HTR-8/SVneo (cell line): ENCODE measurements around the gene MGA.

Experiments used
- DNase-seq: peaks from one replicate; pipeline ENCODE4 v3.0.0; 2011; ENCODE audit warnings: low spot score, mixed read lengths; ENCODE audit not compliant: insufficient read length
- FAIRE-seq: peaks from 2 replicates; lab custom pipeline; 2011; peaks lifted over from hg19 to GRCh38; lab: Jason Lieb, UNC

MGA gene

DNA sequence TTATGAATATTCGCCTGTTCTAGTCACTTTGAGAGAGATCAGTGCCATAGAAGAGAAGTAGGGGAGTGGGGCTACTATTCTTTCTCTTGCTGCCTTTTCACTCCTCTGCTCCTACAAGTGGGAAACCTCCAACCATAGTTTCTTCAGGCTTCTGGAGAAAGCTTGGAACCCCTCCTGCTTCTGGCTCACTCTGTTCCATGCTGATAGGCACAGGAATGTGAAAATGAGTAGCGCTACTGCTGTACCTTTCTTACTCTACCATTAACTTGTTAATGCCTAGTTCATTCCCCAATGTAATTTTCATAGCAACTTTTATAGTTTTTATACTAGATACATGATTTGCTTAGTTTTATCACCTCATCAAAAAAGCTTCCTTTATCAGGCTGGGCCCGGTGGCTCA lies 141.0 kb downstream of the MGA start:
- DNase-seq (no peak), FAIRE-seq (no peak)

- DNase-seq (no peak), FAIRE-seq (no peak)
Measured at GRCh38 chr15:41801850-41802455, 141.7 kb downstream of the MGA start.

DNA sequence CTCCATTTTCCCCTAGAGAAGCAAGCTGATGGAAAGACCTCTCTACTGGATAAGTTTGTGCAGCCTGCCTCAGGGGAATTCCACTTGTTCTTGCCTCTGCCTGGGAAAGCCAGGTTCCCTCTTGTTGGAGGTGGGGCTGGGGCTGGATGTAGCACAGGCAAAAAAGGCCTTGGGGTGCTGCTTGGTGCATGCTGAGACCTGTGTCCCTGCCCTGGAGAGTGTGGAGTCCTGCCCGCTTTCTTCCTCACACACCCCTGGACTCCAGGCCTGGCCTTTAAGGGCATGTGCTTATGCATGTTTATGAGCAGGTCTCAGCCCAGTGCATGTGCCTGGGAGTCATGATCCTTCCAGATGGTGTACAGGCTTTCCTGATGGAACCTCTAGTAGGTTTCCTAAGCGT lies 144.2 kb downstream of the MGA start:
- DNase-seq (no peak), FAIRE-seq (no peak)

- no peak for DNase-seq
- no peak for FAIRE-seq
Measured at GRCh38 chr15:41804916-41805666, 144.9 kb downstream of the MGA start.

DNA sequence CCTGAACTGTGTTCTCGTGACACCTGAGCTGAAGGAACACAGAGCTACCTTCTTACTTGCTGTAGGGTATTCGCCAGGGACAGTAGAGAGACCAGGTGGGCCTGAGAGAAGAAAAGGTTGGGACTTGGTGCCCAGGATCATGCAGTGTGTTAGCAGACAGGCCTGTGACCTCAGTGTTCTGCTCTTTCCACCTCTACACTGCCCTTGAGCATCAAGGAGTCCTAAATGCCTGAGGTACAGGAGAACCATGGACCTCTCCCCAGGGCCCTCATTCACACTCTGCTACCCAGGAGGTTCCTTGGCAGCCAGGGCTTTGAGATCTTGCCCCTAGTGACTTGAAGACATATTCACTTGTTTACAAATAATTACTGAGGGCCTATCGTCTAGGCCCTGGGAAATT lies 145.5 kb downstream of the MGA start:
- DNase-seq (no peak), FAIRE-seq (no peak)

DNA sequence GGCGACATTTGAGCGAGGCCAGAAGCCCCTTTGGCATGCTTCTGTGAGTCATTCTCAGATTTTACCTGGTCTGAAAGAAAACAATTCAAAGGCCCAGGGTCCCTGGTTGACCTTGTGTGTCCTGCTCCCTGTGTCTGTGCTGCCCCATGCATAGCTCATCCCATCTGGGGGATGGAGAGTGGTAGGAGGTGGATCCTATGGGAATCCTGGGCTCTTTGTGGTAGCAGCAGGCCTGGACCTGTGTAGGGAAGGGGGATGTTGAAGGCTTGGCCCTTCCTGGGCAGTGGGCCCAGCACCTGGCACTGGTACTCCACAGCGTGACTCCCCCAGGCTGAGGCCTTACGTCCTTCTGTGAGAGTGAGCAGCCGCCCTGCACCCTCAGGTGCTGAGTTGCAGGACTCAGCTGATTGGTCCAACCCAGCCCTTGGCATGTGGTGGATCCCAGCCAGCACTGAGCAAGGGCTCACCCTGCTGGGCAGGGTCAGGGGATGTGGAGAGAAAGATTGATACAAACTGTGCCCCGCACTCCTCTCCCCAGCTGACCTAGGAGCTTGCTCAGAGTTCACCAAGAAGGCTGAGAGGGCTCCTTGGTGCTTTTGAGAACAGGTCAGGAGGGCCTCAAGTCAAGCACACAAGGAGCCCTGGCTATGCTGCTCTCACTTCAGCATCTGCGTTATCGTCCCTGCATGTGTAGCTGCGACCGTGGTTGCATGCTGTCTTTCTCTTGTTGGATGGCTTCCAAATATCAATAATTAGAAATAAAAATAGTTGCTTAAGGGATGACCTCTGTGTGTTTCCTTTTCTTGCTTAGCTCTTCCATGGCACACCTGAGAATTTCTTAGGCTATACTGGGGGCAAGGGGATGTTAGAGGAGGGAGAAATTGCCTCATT lies 146.3 kb downstream of the MGA start:
- FAIRE-seq (peak; percentile 44), DNase-seq (peak; percentile 60)

DNA sequence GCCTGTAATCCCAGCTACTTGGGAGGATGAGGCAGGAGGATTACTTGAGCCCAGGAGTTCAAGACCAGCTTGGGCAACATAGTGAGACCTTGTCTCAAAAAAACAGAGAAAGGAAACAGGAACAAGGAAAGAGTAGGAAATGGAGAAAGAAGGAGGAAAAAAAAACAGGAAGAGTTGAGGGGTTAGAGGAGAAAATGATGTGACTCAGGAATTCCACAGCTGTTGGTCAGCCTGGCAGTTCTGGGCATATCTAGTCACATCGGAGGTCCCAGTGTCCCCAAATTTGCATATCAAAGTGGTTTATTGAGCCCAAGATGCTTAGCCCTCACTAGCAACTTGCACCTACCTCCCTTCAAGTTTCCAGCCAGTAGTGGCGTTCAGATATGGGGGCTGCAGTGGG lies 148.9 kb downstream of the MGA start:
- FAIRE-seq (no peak), DNase-seq (no peak)

DNA sequence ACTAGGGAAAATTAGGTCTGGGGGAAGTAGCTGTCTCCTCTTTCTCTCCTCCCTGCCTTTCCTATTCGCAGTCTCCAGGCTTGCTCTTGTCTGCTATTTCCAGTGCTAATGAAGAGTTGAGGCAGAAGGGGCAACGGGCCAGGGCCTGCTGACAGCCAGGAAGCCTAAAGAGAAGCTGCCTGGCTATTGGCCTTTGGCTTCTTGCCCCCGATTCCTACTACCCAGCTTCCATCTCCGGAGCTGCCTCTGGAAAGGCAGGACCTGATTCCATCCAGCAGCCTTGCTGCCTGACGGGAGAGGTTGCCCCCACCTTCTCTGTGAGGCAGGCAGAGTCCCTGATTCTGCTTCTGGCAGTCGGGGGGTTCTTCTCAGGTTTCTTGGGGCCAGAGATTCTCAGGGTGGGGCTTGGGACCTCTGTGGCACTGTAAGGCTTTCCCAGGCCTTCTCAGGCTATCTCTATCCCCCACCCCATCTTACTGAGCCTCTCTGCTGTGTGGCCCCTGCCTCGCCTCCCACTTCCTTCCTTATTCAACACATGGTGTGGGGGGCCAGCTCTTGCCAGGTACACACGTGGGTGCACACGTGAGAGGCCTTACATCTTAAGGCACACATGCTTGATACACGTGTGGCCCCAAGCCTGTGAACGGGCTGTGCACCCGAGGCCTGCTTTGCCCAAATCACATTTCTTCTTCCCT lies 149.5 kb downstream of the MGA start:
- FAIRE-seq, result no peak
- DNase-seq, result no peak

- DNase-seq (no peak), FAIRE-seq (no peak)
Measured at GRCh38 chr15:41810651-41811431, 150.6 kb downstream of the MGA start.

GRCh38 chr15:41811432-41812195 lies 151.4 kb downstream of the MGA start:
- peak; percentile 55 for FAIRE-seq

GRCh38 chr15:41812820-41813375 lies 152.7 kb downstream of the MGA start:
- DNase-seq, result no peak
- FAIRE-seq, result no peak

More at GRCh38 chr15:41811432-41812195, 151.4 kb downstream of the MGA start:
- DNase-seq, result peak; percentile 85

GRCh38 chr15:41813426-41813825 lies 153.2 kb downstream of the MGA start:
- FAIRE-seq, result no peak

GRCh38 chr15:41814534-41814933 lies 154.3 kb downstream of the MGA start:
- FAIRE-seq, result no peak
- no peak for DNase-seq

More at GRCh38 chr15:41813426-41813825, 153.2 kb downstream of the MGA start:
- DNase-seq, result no peak

DNA sequence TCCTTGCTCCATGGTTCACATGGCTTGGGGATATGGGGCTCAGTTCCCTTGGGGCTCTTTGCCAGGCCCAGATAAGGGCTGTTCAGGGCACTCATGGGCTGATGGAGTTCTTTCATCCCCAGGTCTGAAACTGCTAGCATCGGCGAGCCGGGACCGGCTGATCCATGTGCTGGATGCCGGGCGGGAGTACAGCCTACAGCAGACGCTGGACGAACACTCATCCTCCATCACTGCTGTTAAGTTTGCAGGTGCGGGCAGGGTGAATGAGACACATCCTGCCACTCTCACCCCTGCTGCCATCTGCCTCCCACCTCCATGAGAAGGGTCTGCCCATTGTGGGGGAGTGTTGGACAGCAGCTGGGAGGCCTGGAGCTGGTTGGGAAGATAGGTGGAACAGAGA lies 156.6 kb downstream of the MGA start:
- DNase-seq, result no peak
- no peak for FAIRE-seq

GRCh38 chr15:41817327-41817726 lies 157.1 kb downstream of the MGA start:
- FAIRE-seq, result no peak
- no peak for DNase-seq

- DNase-seq, result no peak
- no peak for FAIRE-seq
Measured at GRCh38 chr15:41817781-41818180, 157.6 kb downstream of the MGA start.

DNA sequence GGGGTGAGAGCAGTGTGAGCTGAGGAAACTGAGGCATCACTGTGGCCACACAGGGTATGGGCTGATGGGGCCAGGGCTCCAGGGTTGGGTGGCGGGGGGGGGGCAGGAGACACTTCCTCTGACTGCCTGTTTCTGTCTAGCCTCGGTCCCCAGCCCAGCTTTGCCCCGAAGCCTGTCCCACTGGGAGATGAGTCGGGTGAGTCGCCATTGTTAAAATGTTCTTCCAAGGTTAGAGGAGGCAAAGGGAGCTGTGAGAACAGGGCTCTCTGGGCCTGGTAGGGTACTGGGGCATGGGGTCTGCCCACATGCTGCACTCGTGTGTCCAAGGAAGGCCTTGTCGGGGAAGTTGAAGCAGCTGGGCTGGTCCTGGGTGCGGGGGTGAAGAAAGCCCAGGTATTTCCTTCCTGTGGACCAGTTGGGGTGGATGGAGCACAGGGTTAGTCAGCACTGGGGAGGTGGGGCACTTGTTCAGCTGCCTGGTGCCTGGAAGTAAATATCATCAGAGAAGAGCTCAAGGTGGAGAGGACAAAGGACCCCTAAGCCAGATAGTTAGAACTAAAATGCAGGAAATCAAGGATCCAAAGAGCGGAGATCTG lies 159.3 kb downstream of the MGA start:
- FAIRE-seq, result no peak
- DNase-seq, result no peak

GRCh38 chr15:41820791-41821423 lies 160.7 kb downstream of the MGA start:
- FAIRE-seq, result no peak
- no peak for DNase-seq
